ENCODE data around the gene FREM2. TPM values are rescaled to one million over a fixed set of nuclear protein-coding genes. Genes with fewer than 3 reads are reported as not detected.

Gene FREM2
- polyA plus RNA-seq, 2 of the 4 experiments (the other 2 are of a cell fraction), result not detected

DNA sequence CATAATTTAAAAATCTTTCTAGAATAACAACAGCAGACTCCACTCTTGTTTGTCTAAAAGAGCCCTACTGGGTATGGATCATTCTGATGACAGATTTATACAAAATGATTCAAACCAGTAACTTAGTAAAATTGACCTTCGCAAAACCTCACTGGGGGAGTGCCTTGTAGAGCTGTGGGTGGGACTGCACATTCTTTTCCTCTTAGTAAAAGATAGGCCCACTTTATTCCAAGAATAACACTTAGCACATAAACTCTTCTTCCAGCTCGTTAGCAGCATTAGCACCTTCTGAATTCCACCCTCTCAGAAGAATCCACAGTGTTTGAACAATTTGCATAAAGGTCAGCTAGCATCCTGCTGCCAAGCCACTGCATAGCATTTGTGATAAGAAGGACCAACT, 196.9 kb downstream of the FREM2 start:
- ATAC-seq (no peak), FAIRE-seq (no peak), DNase-seq (ENCODE audit: low read depth in 1 of 2, low spot score in 1 of 2) (no peak)
- 3% methylated on average over 2 of the region's 2 CpGs for WGBS (ENCODE audit: missing lambda C conversion rate)
- no peak for TF ChIP-seq FOSL2 (IDR thresholded peaks at IDR 0.05)
- no peak for TF ChIP-seq FOSL2 (CRISPR knock-in tag; IDR thresholded peaks at IDR 0.05)
- ChIA-PET POLR2A (no interaction called here), CTCF (interaction anchor here (2.0 kb wide), 1 partner anchor 17 kb away, joined by 5 read pairs; no protein-coding TSS in a partner anchor)
- no peaks in the 10 kb centered on the region for H3K4me1 ChIP-seq
- no peak overlapping the region for H3K4me2 ChIP-seq
- no peak overlapping the region for H3K27ac ChIP-seq
- no peaks in the 10 kb centered on the region for H3K9me3 ChIP-seq
- no peak overlapping the region for H3K4me3 ChIP-seq

- WGBS (ENCODE audit: missing lambda C conversion rate), result 36% methylated on average over 4 of the region's 4 CpGs
These were observed 201.4 kb downstream of the FREM2 start for GRCh38 chr13:38888309-38888708.

GRCh38 chr13:38895075-38895474, 208.2 kb downstream of the FREM2 start:
- FAIRE-seq (no peak), ATAC-seq (no peak), DNase-seq (ENCODE audit: low read depth in 1 of 2, low spot score in 1 of 2) (no peak)
- no peaks in the 10 kb centered on the region for H3K4me1 ChIP-seq
- ChIA-PET POLR2A (no interaction called here), CTCF (interaction anchor here (0.6 to 1.2 kb wide), 2 partner anchors 12 to 463 kb away, joined by 3 read pairs; no protein-coding TSS in a partner anchor)
- no peak overlapping the region for H3K4me3 ChIP-seq
- 0% methylated on average over 1 of the region's 1 CpG for WGBS (ENCODE audit: missing lambda C conversion rate)
- no peak for TF ChIP-seq HOXB5 (CRISPR knock-in tag; IDR thresholded peaks at IDR 0.05)
- TF ChIP-seq PHF8 (IDR thresholded peaks at IDR 0.05; ENCODE audit: borderline replicate concordance, low read depth), result no peak
- no peak for TF ChIP-seq SREBF2 (IDR thresholded peaks at IDR 0.05)
- no peak for TF ChIP-seq KDM1A (IDR thresholded peaks at IDR 0.05; ENCODE audit: low read depth)
- no peaks in the 10 kb centered on the region for H3K9me3 ChIP-seq
- H3K4me2 ChIP-seq, result no peak overlapping the region
- no peak overlapping the region for H3K27ac ChIP-seq

More at GRCh38 chr13:38888309-38888708, 201.4 kb downstream of the FREM2 start:
- DNase-seq (ENCODE audit: low read depth in 1 of 2, low spot score in 1 of 2), result no peak
- no peaks in the 10 kb centered on the region for H3K9me3 ChIP-seq
- no peak overlapping the region for H3K4me2 ChIP-seq
- FAIRE-seq, result no peak
- H3K4me3 ChIP-seq, result no peak overlapping the region
- no peaks in the 10 kb centered on the region for H3K4me1 ChIP-seq
- ChIA-PET CTCF (no interaction called here), POLR2A (no interaction called here)
- TF ChIP-seq HDAC2 (IDR thresholded peaks at IDR 0.05) (no peak), POLR2AphosphoS2 (conservative IDR thresholded peaks at IDR 0.05; ENCODE audit: low read length) (no peak), ESRRA (IDR thresholded peaks at IDR 0.05; ENCODE audit: borderline replicate concordance, low read length) (no peak), HEYL (CRISPR knock-in tag; IDR thresholded peaks at IDR 0.05) (no peak), ZNF302 (CRISPR knock-in tag; IDR thresholded peaks at IDR 0.05) (no peak), EP300 (IDR thresholded peaks at IDR 0.05) (no peak), TFCP2L1 (CRISPR knock-in tag; IDR thresholded peaks at IDR 0.05) (no peak), PBX3 (IDR thresholded peaks at IDR 0.05) (no peak), USF2 (IDR thresholded peaks at IDR 0.05) (no peak), CHD2 (IDR thresholded peaks at IDR 0.05; ENCODE audit: low read length, partially characterized antibody) (no peak)
- no peak for ATAC-seq
- H3K27ac ChIP-seq, result no peak overlapping the region

- ChIA-PET POLR2A (no interaction called here), CTCF (no interaction called here)
- 36% methylated on average over 6 of the region's 6 CpGs for WGBS (ENCODE audit: missing lambda C conversion rate)
- Histone ChIP-seq H3K4me3 (no peak overlapping the region), H3K4me2 (no peak overlapping the region), H3K9me3 (no peaks in the 10 kb centered on the region), H3K4me1 (no peaks in the 10 kb centered on the region), H3K27ac (no peak overlapping the region)
- TF ChIP-seq JUN (IDR thresholded peaks at IDR 0.05) (no peak), FOXS1 (CRISPR knock-in tag; IDR thresholded peaks at IDR 0.05) (no peak), CHD2 (IDR thresholded peaks at IDR 0.05; ENCODE audit: low read length, partially characterized antibody) (no peak), SREBF2 (IDR thresholded peaks at IDR 0.05) (no peak), CEBPB (IDR thresholded peaks at IDR 0.05) (no peak), KDM1A (IDR thresholded peaks at IDR 0.05; ENCODE audit: low read depth) (no peak), RAD21 (conservative IDR thresholded peaks at IDR 0.05 in 1 of 2, IDR thresholded peaks at IDR 0.05 in 1 of 2) (no peak), HOXB13 (CRISPR knock-in tag; IDR thresholded peaks at IDR 0.05; ENCODE audit: low read depth) (no peak), RNF2 (IDR thresholded peaks at IDR 0.05; ENCODE audit: borderline replicate concordance, low read depth) (no peak)
- no peak for FAIRE-seq
- no peak for DNase-seq (ENCODE audit: low read depth in 1 of 2, low spot score in 1 of 2)
- ATAC-seq, result no peak
These were observed 210.6 kb downstream of the FREM2 start for GRCh38 chr13:38897521-38897920.
